ENCODE measurements around the gene SIRPD.

DNA sequence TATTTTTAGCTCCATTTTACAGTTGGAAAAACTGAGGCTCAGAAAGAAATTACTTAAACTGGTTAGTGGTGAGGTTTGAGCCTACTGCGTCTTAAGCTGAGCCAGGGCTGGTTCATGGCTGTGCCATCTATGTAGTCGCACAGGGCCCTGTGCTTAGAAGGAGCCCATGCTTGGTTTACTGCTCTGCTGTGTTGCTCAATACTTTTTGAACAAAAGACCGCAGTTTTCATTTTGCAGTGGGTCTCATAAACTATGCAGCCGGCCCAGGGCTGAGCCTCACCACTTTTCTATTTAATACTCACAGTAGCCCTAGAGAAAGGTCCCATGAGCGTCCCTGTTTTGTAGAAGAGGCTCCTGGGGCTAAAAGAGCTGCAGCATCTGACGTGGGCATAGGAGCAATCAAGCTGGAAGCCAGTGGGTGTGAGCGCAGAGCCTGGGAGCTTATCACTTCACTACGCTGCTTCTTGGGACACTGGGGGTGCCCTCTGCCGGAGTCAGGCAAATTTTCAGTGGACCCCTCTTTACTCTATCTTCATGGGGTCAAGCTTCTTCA, 66.8 kb downstream of the SIRPD start:
- TF ChIP-seq, protein P1, sequence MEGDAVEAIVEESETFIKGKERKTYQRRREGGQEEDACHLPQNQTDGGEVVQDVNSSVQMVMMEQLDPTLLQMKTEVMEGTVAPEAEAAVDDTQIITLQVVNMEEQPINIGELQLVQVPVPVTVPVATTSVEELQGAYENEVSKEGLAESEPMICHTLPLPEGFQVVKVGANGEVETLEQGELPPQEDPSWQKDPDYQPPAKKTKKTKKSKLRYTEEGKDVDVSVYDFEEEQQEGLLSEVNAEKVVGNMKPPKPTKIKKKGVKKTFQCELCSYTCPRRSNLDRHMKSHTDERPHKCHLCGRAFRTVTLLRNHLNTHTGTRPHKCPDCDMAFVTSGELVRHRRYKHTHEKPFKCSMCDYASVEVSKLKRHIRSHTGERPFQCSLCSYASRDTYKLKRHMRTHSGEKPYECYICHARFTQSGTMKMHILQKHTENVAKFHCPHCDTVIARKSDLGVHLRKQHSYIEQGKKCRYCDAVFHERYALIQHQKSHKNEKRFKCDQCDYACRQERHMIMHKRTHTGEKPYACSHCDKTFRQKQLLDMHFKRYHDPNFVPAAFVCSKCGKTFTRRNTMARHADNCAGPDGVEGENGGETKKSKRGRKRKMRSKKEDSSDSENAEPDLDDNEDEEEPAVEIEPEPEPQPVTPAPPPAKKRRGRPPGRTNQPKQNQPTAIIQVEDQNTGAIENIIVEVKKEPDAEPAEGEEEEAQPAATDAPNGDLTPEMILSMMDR (IDR thresholded peaks at IDR 0.05) = no peak
- TF ChIP-seq POLR2A (IDR thresholded peaks at IDR 0.05) = no peak
